Measurements from ENCODE around the gene CIZ1. TPM values are rescaled to one million over a fixed set of nuclear protein-coding genes. Genes with fewer than 3 reads are reported as not detected.

Gene CIZ1
- total and polyA plus RNA-seq, 9 of the 15 experiments (the other 6 are each of a cell fraction or from before 2014, with no cell fraction given): 6.6 to 329 (median 87.8) TPM

DNA sequence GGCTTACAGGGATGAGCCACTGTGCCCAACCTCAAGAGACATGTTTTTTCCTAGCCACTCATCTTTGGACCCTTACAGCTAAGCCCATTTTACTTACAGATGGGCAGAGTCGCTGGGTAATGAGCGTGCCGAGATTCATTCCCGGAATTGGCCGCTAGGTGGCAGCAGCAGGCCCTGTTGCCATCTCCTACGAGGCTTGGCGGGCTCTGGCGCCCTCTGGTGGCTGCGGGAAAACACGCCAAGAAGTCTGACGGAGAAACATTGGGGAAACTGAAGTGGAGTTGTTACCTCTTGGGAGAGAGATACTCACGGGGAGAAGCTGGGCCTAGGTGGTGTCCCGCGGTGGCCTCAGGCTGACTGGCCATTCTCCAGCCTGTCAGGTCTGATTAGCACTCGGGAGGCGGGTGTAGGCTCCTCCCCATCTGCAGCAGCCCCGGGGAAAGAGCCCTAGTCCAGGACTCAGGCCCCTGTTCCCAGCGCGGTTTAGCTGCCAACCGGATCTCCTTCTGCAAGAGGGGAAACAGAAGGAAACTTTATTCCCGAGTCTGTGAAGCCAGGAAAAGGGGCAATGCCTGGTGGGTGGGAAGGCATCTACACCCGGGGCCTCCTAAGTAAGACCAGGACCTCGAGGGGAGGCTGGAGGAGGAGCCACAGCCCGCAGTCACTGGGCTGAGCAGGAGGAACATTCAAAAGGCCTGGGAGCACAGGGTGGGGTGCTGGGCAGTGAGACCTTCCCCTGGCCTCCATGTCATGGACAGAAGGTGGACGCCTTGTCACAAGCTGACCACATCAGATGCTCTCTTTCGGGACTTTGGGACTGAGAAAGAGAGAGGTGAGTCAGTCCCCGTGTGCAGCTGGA is 73.5 kb downstream of the CIZ1 start (continued):
- TF ChIP-seq GATAD2A (IDR thresholded peaks at IDR 0.05): no peak
- peak in 1 of 2 experiments; percentile 56; a peak in 3 of 4 replicates for TF ChIP-seq MNT (conservative IDR thresholded peaks at IDR 0.05)
- TF ChIP-seq, protein P1, sequence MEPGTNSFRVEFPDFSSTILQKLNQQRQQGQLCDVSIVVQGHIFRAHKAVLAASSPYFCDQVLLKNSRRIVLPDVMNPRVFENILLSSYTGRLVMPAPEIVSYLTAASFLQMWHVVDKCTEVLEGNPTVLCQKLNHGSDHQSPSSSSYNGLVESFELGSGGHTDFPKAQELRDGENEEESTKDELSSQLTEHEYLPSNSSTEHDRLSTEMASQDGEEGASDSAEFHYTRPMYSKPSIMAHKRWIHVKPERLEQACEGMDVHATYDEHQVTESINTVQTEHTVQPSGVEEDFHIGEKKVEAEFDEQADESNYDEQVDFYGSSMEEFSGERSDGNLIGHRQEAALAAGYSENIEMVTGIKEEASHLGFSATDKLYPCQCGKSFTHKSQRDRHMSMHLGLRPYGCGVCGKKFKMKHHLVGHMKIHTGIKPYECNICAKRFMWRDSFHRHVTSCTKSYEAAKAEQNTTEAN (CRISPR knock-in tag; IDR thresholded peaks at IDR 0.05): no peak
- TF ChIP-seq BMI1 (IDR thresholded peaks at IDR 0.05; ENCODE audit: low read length): no peak
- 0 out of 2 replicates have a peak, but pooled peaks have one; percentile 46 for TF ChIP-seq ZNF609 (CRISPR knock-in tag; IDR thresholded peaks at IDR 0.05; ENCODE audit: borderline replicate concordance)
- peak; percentile 78 for TF ChIP-seq JUN (IDR thresholded peaks at IDR 0.05; ENCODE audit: borderline replicate concordance, low read depth, low read length)
- peak; percentile 76; the same call in 1 of the 2 replicates for TF ChIP-seq JUN (CRISPR knock-in tag; IDR thresholded peaks at IDR 0.05; ENCODE audit: borderline replicate concordance)
- TF ChIP-seq, protein P2, sequence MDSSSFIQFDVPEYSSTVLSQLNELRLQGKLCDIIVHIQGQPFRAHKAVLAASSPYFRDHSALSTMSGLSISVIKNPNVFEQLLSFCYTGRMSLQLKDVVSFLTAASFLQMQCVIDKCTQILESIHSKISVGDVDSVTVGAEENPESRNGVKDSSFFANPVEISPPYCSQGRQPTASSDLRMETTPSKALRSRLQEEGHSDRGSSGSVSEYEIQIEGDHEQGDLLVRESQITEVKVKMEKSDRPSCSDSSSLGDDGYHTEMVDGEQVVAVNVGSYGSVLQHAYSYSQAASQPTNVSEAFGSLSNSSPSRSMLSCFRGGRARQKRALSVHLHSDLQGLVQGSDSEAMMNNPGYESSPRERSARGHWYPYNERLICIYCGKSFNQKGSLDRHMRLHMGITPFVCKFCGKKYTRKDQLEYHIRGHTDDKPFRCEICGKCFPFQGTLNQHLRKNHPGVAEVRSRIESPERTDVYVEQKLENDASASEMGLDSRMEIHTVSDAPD (CRISPR knock-in tag; IDR thresholded peaks at IDR 0.05): no peak
- TF ChIP-seq ZNF384 (IDR thresholded peaks at IDR 0.05; ENCODE audit: low read depth, low read length): peak; percentile 70
- TF ChIP-seq FOXJ2 (tag; IDR thresholded peaks at IDR 0.05): peak; percentile 50; the same call in 1 of the 2 replicates
- peak; percentile 69; the same call in 1 of the 2 replicates for TF ChIP-seq GABPB1 (CRISPR knock-in tag; IDR thresholded peaks at IDR 0.05)
- TF ChIP-seq STAG1 (CRISPR knock-in tag; IDR thresholded peaks at IDR 0.05; ENCODE audit: borderline replicate concordance): peak; percentile 96
- TF ChIP-seq KLF1 (tag; IDR thresholded peaks at IDR 0.05): no peak
- no peak for TF ChIP-seq HMG20A (CRISPR knock-in tag; conservative IDR thresholded peaks at IDR 0.05)
- peak; percentile 57 for TF ChIP-seq JUND (IDR thresholded peaks at IDR 0.05; ENCODE audit: borderline replicate concordance, low read depth, low read length)
- TF ChIP-seq JUND (tag; IDR thresholded peaks at IDR 0.05; ENCODE audit: borderline replicate concordance, low read depth, low read length): no peak; the same call in 2 of the 3 replicates

All from K562 (cell line).